Endothelial cell of umbilical vein (primary cell): ENCODE data around the gene MOB2. TPM values are rescaled to one million over a fixed set of nuclear protein-coding genes. Genes with fewer than 3 reads are reported as not detected.

Experiments
- BruUV-seq: library from RNA; stranded (reverse); fragments of 400-500 nt; replicated peaks from 2 replicates; lab custom pipeline; 2021; lab: Mats Ljungman, UMichigan
- CTCF ChIA-PET: fragments of 300-600, 350-600 bp; sonication (Branson Sonifier 250); formaldehyde crosslinking; loops from one replicate; lab custom pipeline; 2021; ENCODE audit warnings: antibody characterized with exemption, inconsistent platforms; lab: Charles Lee
- POLR2A ChIA-PET: fragments of 300-600, 350-600 bp; sonication (Branson Sonifier 250); formaldehyde crosslinking; loops from one replicate; lab custom pipeline; 2021; ENCODE audit warnings: antibody characterized with exemption, inconsistent platforms; lab: Charles Lee
- DNase-seq: peaks from one replicate; pipeline ENCODE4 v3.0.0-alpha.2; 2011; ENCODE audit warnings: low read depth, low spot score
- FAIRE-seq: peaks from 2 replicates; lab custom pipeline; 2011; peaks lifted over from hg19 to GRCh38; lab: Jason Lieb, UNC
- H2AFZ ChIP-seq: 2 replicates; pipeline ENCODE4 v1.6.0; 2012; ENCODE audit warnings: low read depth, low read length, control low read depth, inconsistent platforms
- H3K27ac ChIP-seq: 2 replicates; pipeline ENCODE4 v1.5.1; 2011; ENCODE audit warnings: low read depth, mild to moderate bottlenecking, control low read depth, low read length, moderate library complexity; ENCODE audit not compliant: insufficient read depth
- H3K27me3 ChIP-seq, 2 experiments: 2 replicates each; pipeline versions ENCODE4 v1.6.0 to v1.6.1; 2011; ENCODE audit warnings: low read length in 2 of 2, mixed read lengths in 1 of 2; ENCODE audit not compliant: control insufficient read depth in 2 of 2, insufficient read depth in 2 of 2
- H3K36me3 ChIP-seq, 2 experiments: 2 replicates in 1 of 2; 3 replicates in 1 of 2; pipeline ENCODE4 v1.5.1; 2011; ENCODE audit warnings: low read length in 2 of 2, mild to moderate bottlenecking in 1 of 2, moderate library complexity in 1 of 2; ENCODE audit not compliant: control insufficient read depth in 2 of 2, insufficient read depth in 2 of 2; ENCODE audit errors: extremely low read depth in 1 of 2
- H3K4me1 ChIP-seq: 3 replicates; pipeline ENCODE4 v1.5.1; 2011; ENCODE audit warnings: mild to moderate bottlenecking, low read length; ENCODE audit not compliant: control insufficient read depth, insufficient read depth; ENCODE audit errors: extremely low read depth
- H3K4me2 ChIP-seq: 2 replicates; pipeline ENCODE4 v1.6.1; 2011; ENCODE audit warnings: low read length, control low read depth, mixed read lengths; ENCODE audit not compliant: insufficient read depth
- H3K4me3 ChIP-seq, 3 experiments: fragments of 200-600 bp in 1 of 3; sonication (generic), shearing (Covaris generic) in 1 of 3; replicated peaks in 1 of 3; 2 replicates each; pipeline ENCODE4 v1.5.1; 2011 to 2016; ENCODE audit warnings: control low read depth in 3 of 3, low read length in 3 of 3, mild to moderate bottlenecking in 2 of 3, inconsistent platforms in 1 of 3, low read depth in 1 of 3, moderate library complexity in 1 of 3; ENCODE audit not compliant: insufficient read depth in 1 of 3
- H3K79me2 ChIP-seq: 2 replicates; pipeline ENCODE4 v1.6.0; 2012; ENCODE audit warnings: low read length, inconsistent platforms; ENCODE audit not compliant: control insufficient read depth, insufficient read depth
- H3K9ac ChIP-seq: replicated peaks from 2 replicates; pipeline ENCODE3; 2011; ENCODE audit warnings: low read length, control low read depth; ENCODE audit not compliant: insufficient read depth; ENCODE audit errors: extremely low read depth
- H3K9me1 ChIP-seq: replicated peaks from 3 replicates; pipeline ENCODE4 v1.6.0; 2011; ENCODE audit warnings: mild to moderate bottlenecking, low read length; ENCODE audit not compliant: control insufficient read depth, insufficient read depth; ENCODE audit errors: extremely low read depth
- H3K9me3 ChIP-seq: replicated peaks from 2 replicates; pipeline ENCODE4 v1.5.1; 2012; ENCODE audit warnings: low read length, inconsistent platforms; ENCODE audit not compliant: control insufficient read depth, insufficient read depth
- H4K20me1 ChIP-seq: replicated peaks from 2 replicates; pipeline ENCODE3; 2011; ENCODE audit warnings: mild to moderate bottlenecking, low read length; ENCODE audit not compliant: control insufficient read depth, insufficient read depth; ENCODE audit errors: extremely low read depth
- CTCF ChIP-seq, 2 donors: IDR thresholded peaks; 1 replicate in 1 of 2; 2 replicates in 1 of 2; pipeline ENCODE4 v1.5.1; 2011; ENCODE audit warnings: low read length in 2 of 2, mild to moderate bottlenecking in 2 of 2, moderate library complexity in 2 of 2, control low read depth in 1 of 2, inconsistent platforms in 1 of 2, low read depth in 1 of 2; ENCODE audit not compliant: insufficient read depth in 1 of 2; ENCODE audit errors: extremely low read depth in 1 of 2
- EZH2 ChIP-seq: IDR thresholded peaks from 2 replicates; pipeline ENCODE4 v1.6.1; 2012; ENCODE audit warnings: borderline replicate concordance, low read depth, mild to moderate bottlenecking, moderate library complexity, low read length, inconsistent platforms; ENCODE audit not compliant: severe bottlenecking
- FOS ChIP-seq: IDR thresholded peaks from 2 replicates; pipeline ENCODE4 v1.6.1; 2011; ENCODE audit warnings: mild to moderate bottlenecking, low read length, moderate library complexity, borderline replicate concordance; ENCODE audit not compliant: insufficient read depth
- GATA2 ChIP-seq: IDR thresholded peaks from 2 replicates; pipeline ENCODE4 v1.7.0; 2011; ENCODE audit warnings: low read depth, mild to moderate bottlenecking, moderate library complexity, mixed read lengths, low read length; ENCODE audit not compliant: insufficient read length, insufficient read depth
- JUN ChIP-seq: IDR thresholded peaks from 2 replicates; pipeline ENCODE4 v1.6.1; 2011; ENCODE audit warnings: borderline replicate concordance, low read depth; ENCODE audit not compliant: insufficient read length, insufficient read depth
- MAX ChIP-seq: IDR thresholded peaks from 2 replicates; pipeline ENCODE4 v1.6.1; 2011; ENCODE audit not compliant: insufficient read depth, insufficient read length
- MYC ChIP-seq: IDR thresholded peaks from one replicate; pipeline ENCODE4 v1.6.1; 2011; ENCODE audit warnings: mild to moderate bottlenecking, low read depth, low read length
- POLR2A ChIP-seq: IDR thresholded peaks from 2 replicates; pipeline ENCODE4 v1.6.1; 2012; ENCODE audit warnings: low read depth, mild to moderate bottlenecking, control low read depth, low read length
- dilution Hi-C: fragments of 300-500 bp; cut with MboI; formaldehyde crosslinking; loops from one replicate; pipeline ENCODE4 v1.15.0; 2019; ENCODE audit warnings: low sequenced_read_pairs; ENCODE audit not compliant: extremely low pct_ligation_motif_present
- intact Hi-C: fragments of 100-400 bp; cut with micrococcal nuclease; formaldehyde crosslinking; loops from one replicate; pipeline ENCODE4 v1.10.0; 2022
- polyA plus RNA-seq, 4 experiments: library from polyadenylated mRNA; depleted of rRNA in 3 of 4; stranded (reverse) in 3 of 4; unstranded in 1 of 4; fragments of >200 nt; gene quantifications; 2 replicates each; pipeline versions ENCODE4 v1.2.1 to v1.2.3, GENCODE V29; 2011 to 2012; ENCODE audit warnings: missing spikeins in 1 of 4
- total RNA-seq: library from RNA; stranded (reverse); gene quantifications from 2 replicates; pipeline ENCODE4 v1.2.3, GENCODE V29; 2021

MOB2 gene
- total and polyA plus RNA-seq, 2 donors (not counting 3 experiments of a cell fraction or from before 2014, with no cell fraction given) = 38.2 to 50.6 TPM

GRCh38 chr11:1531449-1532013 lies 45.0 kb upstream of the MOB2 start:
- FAIRE-seq (no peak), DNase-seq (no peak)
- peaks cover 0 to 2% of the 10 kb centered on the region in 2 experiments for H3K36me3 ChIP-seq
- no peak overlapping the region for H3K9ac ChIP-seq
- POLR2A ChIA-PET = no interaction called here
- H3K27me3 ChIP-seq = no peaks in the 10 kb centered on the region
- no TSS peak for BruUV-seq
- no peak overlapping the region for H2AFZ ChIP-seq
- peaks cover 70% of the 10 kb centered on the region for H3K79me2 ChIP-seq
- H3K4me1 ChIP-seq = peaks cover 7% of the 10 kb centered on the region
- no peak overlapping the region for H3K4me2 ChIP-seq
- no peak overlapping the region for H3K27ac ChIP-seq
- no peaks in the 10 kb centered on the region for H3K9me3 ChIP-seq
- dilution Hi-C loops = no loop called here
- CTCF ChIA-PET = interaction anchor here (1.3 to 1.7 kb wide), 2 partner anchors 15 to 121 kb away, joined by 3 to 4 read pairs; no protein-coding TSS in a partner anchor
- TF ChIP-seq EZH2 (no peak), JUN (no peak), GATA2 (no peak), MAX (no peak), POLR2A (no peak), FOS (no peak), MYC (no peak), CTCF (IDR thresholded peaks at IDR 0.05; ENCODE audit: extremely low read depth in 1 of 2, insufficient read depth in 1 of 2, low read depth in 1 of 2, low read length in 2 of 2) (no peak)
- no peaks in the 10 kb centered on the region for H3K9me1 ChIP-seq
- H3K4me3 ChIP-seq = no peak overlapping the region
- intact Hi-C loops = no loop called here
- no peaks in the 10 kb centered on the region for H4K20me1 ChIP-seq
